ENCODE results near the gene BCAS3. TPM values are rescaled to one million over a fixed set of nuclear protein-coding genes. Genes with fewer than 3 reads are reported as not detected.

Gene BCAS3
- total RNA-seq, 2 donors from 2014 or later, result 44.1 to 71.5 TPM

- Histone ChIP-seq H3K27me3 (no peaks in the 10 kb centered on the region), H3K27ac (no peak overlapping the region), H3K9me3 (no peaks in the 10 kb centered on the region), H3K4me1 (no peaks in the 10 kb centered on the region), H3K36me3 (replicated peaks in 1 of 2; ENCODE audit: insufficient read depth in 1 of 2, low read depth in 2 of 2) (no peaks in the 10 kb centered on the region), H3K4me3 (no peak overlapping the region)
- TF ChIP-seq POLR2A (IDR thresholded peaks at IDR 0.05) (no peak), CTCF (IDR thresholded peaks at IDR 0.05) (no peak)
- intact Hi-C loops (cut with DNase I), result no loop called here
- no peak for DNase-seq
- ATAC-seq, result no peak
- 91 to 98% methylated on average over 5 of the region's 5 CpGs for WGBS, 2 donors
Observed at GRCh38 chr17:60893475-60893874, 215.8 kb downstream of the BCAS3 start.

DNA sequence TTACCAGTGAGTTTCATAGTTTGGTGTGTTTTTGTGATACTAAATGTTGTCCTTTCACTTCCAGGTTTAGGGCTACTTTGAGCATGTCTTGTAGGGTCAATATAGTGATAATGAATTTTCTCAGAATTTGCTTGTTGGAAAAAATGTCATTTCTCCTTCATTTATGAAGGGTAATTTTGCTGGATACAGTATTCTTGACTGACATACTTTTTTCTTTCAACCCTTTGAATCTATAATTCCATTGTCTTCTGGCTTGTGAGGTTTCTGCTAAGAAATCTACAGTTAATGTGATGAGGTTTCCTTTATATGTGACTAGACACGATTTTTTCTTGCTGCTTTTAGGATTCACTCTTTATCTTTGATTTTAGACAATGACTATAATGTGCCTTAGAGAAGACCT, 219.3 kb downstream of the BCAS3 start:
- DNase-seq (no peak), ATAC-seq (no peak)
- no peaks in the 10 kb centered on the region for H3K9me3 ChIP-seq
- H3K27me3 ChIP-seq, result no peaks in the 10 kb centered on the region
- TF ChIP-seq POLR2A (IDR thresholded peaks at IDR 0.05) (no peak), CTCF (IDR thresholded peaks at IDR 0.05) (no peak)
- no peaks in the 10 kb centered on the region for H3K4me1 ChIP-seq
- intact Hi-C loops (cut with DNase I), result no loop called here
- H3K36me3 ChIP-seq (replicated peaks in 1 of 2; ENCODE audit: insufficient read depth in 1 of 2, low read depth in 2 of 2), result no peaks in the 10 kb centered on the region
- 85 to 91% methylated on average over 1 of the region's 1 CpG for WGBS, 2 donors
- no peak overlapping the region for H3K4me3 ChIP-seq
- no peak overlapping the region for H3K27ac ChIP-seq

GRCh38 chr17:60899115-60899514, 221.5 kb downstream of the BCAS3 start:
- DNase-seq, result no peak
- Histone ChIP-seq H3K4me1 (no peaks in the 10 kb centered on the region), H3K27ac (no peak overlapping the region), H3K9me3 (no peaks in the 10 kb centered on the region), H3K27me3 (no peaks in the 10 kb centered on the region), H3K36me3 (replicated peaks in 1 of 2; ENCODE audit: insufficient read depth in 1 of 2, low read depth in 2 of 2) (no peaks in the 10 kb centered on the region), H3K4me3 (no peak overlapping the region)
- no peak for TF ChIP-seq POLR2A (IDR thresholded peaks at IDR 0.05)
- no peak for TF ChIP-seq CTCF (IDR thresholded peaks at IDR 0.05)
- ATAC-seq, result no peak
- 99 to 100% methylated on average over 4 of the region's 4 CpGs for WGBS, 2 donors
- intact Hi-C loops (cut with DNase I), result no loop called here

- ATAC-seq, result no peak
- Histone ChIP-seq H3K27ac (no peak overlapping the region), H3K27me3 (no peaks in the 10 kb centered on the region), H3K4me1 (no peaks in the 10 kb centered on the region), H3K9me3 (no peaks in the 10 kb centered on the region), H3K36me3 (replicated peaks in 1 of 2; ENCODE audit: insufficient read depth in 1 of 2, low read depth in 2 of 2) (no peaks in the 10 kb centered on the region), H3K4me3 (no peak overlapping the region)
- WGBS, 2 donors, result 76 to 81% methylated on average over 3 of the region's 3 CpGs
- intact Hi-C loops (cut with DNase I), result no loop called here
- TF ChIP-seq POLR2A (IDR thresholded peaks at IDR 0.05) (no peak), CTCF (IDR thresholded peaks at IDR 0.05) (no peak)
- DNase-seq, result no peak
Observed at GRCh38 chr17:60900688-60901087, 223.0 kb downstream of the BCAS3 start.

GRCh38 chr17:60901242-60901641, 223.6 kb downstream of the BCAS3 start:
- Histone ChIP-seq H3K4me1 (no peaks in the 10 kb centered on the region), H3K4me3 (no peak overlapping the region), H3K9me3 (no peaks in the 10 kb centered on the region), H3K27me3 (no peaks in the 10 kb centered on the region), H3K27ac (no peak overlapping the region), H3K36me3 (replicated peaks in 1 of 2; ENCODE audit: insufficient read depth in 1 of 2, low read depth in 2 of 2) (no peaks in the 10 kb centered on the region)
- ATAC-seq (no peak), DNase-seq (no peak)
- TF ChIP-seq CTCF (IDR thresholded peaks at IDR 0.05) (no peak), POLR2A (IDR thresholded peaks at IDR 0.05) (no peak)
- intact Hi-C loops (cut with DNase I), result no loop called here

All from body of pancreas (tissue), 4 donors.